Heart right ventricle (tissue), 16 donors: ENCODE measurements around the gene C9orf78. TPM values are rescaled to one million over a fixed set of nuclear protein-coding genes. Genes with fewer than 3 reads are reported as not detected.
A peak's percentile ranks its signal among the peaks of the same experiment; 100 is the strongest.

Source experiments
- ATAC-seq, 8 donors: fragments of 200-7000 bp; cut with Tn5 transposase; one replicate each; pipeline ENCODE4 v1.9.1; 2020; ENCODE audit warnings: mild to moderate bottlenecking in 8 of 8, moderate library complexity in 8 of 8, moderate number of reproducible peaks in 1 of 8
- DNase-seq, 2 donors: peaks; one replicate each; pipeline ENCODE4 v3.0.0-alpha.2; 2020
- H3K27ac ChIP-seq, 10 donors: fragments of 200-600 bp; sonication (generic) in 2 of 10; one replicate each; pipeline versions ENCODE4 v1.5.0 to v1.8.0; 2020 to 2022; ENCODE audit warnings: mild to moderate bottlenecking in 3 of 10
- H3K27me3 ChIP-seq, 7 donors: fragments of 200-600 bp; one replicate each; pipeline ENCODE4 v1.8.0; 2021 to 2022; ENCODE audit warnings: mild to moderate bottlenecking in 2 of 7
- H3K36me3 ChIP-seq, 9 donors: fragments of 200-600 bp; sonication (generic) in 1 of 9; one replicate each; pipeline versions ENCODE4 v1.5.0 to v1.8.0; 2020 to 2022; ENCODE audit warnings: mild to moderate bottlenecking in 2 of 9
- H3K4me1 ChIP-seq, 9 donors: fragments of 200-600 bp; sonication (generic) in 1 of 9; one replicate each; pipeline versions ENCODE4 v1.5.0 to v1.8.0; 2020 to 2022; ENCODE audit warnings: mild to moderate bottlenecking in 4 of 9
- H3K4me3 ChIP-seq, 10 donors: fragments of 200-600 bp; sonication (generic) in 2 of 10; one replicate each; pipeline versions ENCODE4 v1.5.0 to v1.8.0; 2020 to 2022; ENCODE audit warnings: mild to moderate bottlenecking in 7 of 10, moderate library complexity in 2 of 10
- H3K9me3 ChIP-seq, 11 donors: fragments of 200-600 bp in 10 of 11; sonication (generic) in 2 of 11; one replicate each; pipeline versions ENCODE4 v1.5.0 to v1.8.0; 2013 to 2022; ENCODE audit warnings: mild to moderate bottlenecking in 2 of 11, control low read depth in 1 of 11, moderate library complexity in 1 of 11
- WGBS, 2 donors: extraction: QIAGEN DNeasy Blood & Tissue Kit; methylation state at CpG; one replicate each; pipeline ENCODE4 v1.1.7; 2013; ENCODE audit warnings: inconsistent platforms in 1 of 2; 5-methylcytosine and 5-hydroxymethylcytosine counted together
- intact Hi-C, 10 donors: fragments of 100-400 bp; cut with DNase I; formaldehyde crosslinking; loops; one replicate each; pipeline versions ENCODE4 v1.11.1 to v1.14.2; 2022
- microRNA-seq, 2 donors: library from miRNA; unstranded; fragments of <30 nt; microRNA quantifications; one replicate each; pipeline ENCODE4 v1.2.0, GENCODE V29; 2021
- polyA plus RNA-seq, 2 donors: library from polyadenylated mRNA; stranded (reverse); fragments of 200-250 nt; gene quantifications; one replicate each; pipeline ENCODE4 v1.2.3, GENCODE V29; 2013
- total RNA-seq, 10 donors: library from RNA; stranded (reverse); fragmentation: NEBNext Ultra II Directional in 3 of 10; extraction: Animal tissue kit (Norgen Biotek cat#: 25700) in 3 of 10; gene quantifications; one replicate each; pipeline versions ENCODE4 v1.2.1 to v1.2.4, GENCODE V29; 2021 to 2023
- TF ChIP-seq, protein P1 (sequence below), 9 donors: fragments of 200-600 bp; sonication (generic) in 2 of 9; IDR thresholded peaks; one replicate each; pipeline versions ENCODE4 v1.5.0 to v1.8.0; 2021 to 2022; ENCODE audit warnings: antibody characterized with exemption in 9 of 9, mild to moderate bottlenecking in 5 of 9, moderate library complexity in 1 of 9
- donor health status: Arrhythmogenic right ventricular cardiomyopathy.
- donor health status: ischemic (EF 13 %, LVEDD 7.1; RV severe dilation, severe dysfunction).
- donor health status: healthy with polysubstance abuse.
- donor health status: DM: no; HTN: yes; CAD: no.
- donor health status: DM: no; HTN: no; CAD: no.
- donor health status: ischemic (EF 25% LVEDD 6.9; RV normal size, moderate dysfunction).
- donor health status: ischemic (EF 25% LVEDD 5.7; RV mildly dilated, moderate dysfunction).
- donor health status: healthy.
- donor health status: DM: yes; HTN: yes; CAD: no.
- donor health status: Ischemic cardiomyopathy.
- donor health status: ischemic (EF 35%, LVEDD 5.7; RV mildly dilated, moderate dysfunction).
- donor health status: nonischemic (EF 11% LVEDD 7.7; RV severe dilation, severe dysfunction).
- donor health status: DM: yes; HTN: yes; CAD: no.
- donor health status: PGD.
- donor health status: ischemic (EF 29% LVEDD 5.4; RV normal size, mild dysfunction).
- donor health status: nonischemic (EF 23%, LVEDD 6.1; RV moderate dilation, normal function).

C9orf78 gene
- total and polyA plus RNA-seq, 12 donors, result 25.7 to 66.2 (median 30.7) TPM

GRCh38 chr9:129778469-129778868 lies 56.6 kb downstream of the C9orf78 start:
- Histone ChIP-seq H3K36me3 (no peaks in the 10 kb centered on the region), H3K9me3 (no peaks in the 10 kb centered on the region), H3K27me3 (no peaks in the 10 kb centered on the region), H3K4me1 (peaks cover 0 to 49% (median 16%) of the 10 kb centered on the region in 9 donors), H3K4me3 (no peak overlapping the region), H3K27ac (no peak overlapping the region)
- 85 to 91% methylated on average over 3 of the region's 3 CpGs for WGBS, 2 donors
- DNase-seq (no peak), ATAC-seq (no peak)
- intact Hi-C loops, result loop anchor here in 1 of 10 donors (10.0 kb wide), 1 partner anchor 644 kb away; no protein-coding TSS in a partner anchor
- TF ChIP-seq, protein P1, sequence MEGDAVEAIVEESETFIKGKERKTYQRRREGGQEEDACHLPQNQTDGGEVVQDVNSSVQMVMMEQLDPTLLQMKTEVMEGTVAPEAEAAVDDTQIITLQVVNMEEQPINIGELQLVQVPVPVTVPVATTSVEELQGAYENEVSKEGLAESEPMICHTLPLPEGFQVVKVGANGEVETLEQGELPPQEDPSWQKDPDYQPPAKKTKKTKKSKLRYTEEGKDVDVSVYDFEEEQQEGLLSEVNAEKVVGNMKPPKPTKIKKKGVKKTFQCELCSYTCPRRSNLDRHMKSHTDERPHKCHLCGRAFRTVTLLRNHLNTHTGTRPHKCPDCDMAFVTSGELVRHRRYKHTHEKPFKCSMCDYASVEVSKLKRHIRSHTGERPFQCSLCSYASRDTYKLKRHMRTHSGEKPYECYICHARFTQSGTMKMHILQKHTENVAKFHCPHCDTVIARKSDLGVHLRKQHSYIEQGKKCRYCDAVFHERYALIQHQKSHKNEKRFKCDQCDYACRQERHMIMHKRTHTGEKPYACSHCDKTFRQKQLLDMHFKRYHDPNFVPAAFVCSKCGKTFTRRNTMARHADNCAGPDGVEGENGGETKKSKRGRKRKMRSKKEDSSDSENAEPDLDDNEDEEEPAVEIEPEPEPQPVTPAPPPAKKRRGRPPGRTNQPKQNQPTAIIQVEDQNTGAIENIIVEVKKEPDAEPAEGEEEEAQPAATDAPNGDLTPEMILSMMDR (IDR thresholded peaks at IDR 0.05), result no peak

DNA sequence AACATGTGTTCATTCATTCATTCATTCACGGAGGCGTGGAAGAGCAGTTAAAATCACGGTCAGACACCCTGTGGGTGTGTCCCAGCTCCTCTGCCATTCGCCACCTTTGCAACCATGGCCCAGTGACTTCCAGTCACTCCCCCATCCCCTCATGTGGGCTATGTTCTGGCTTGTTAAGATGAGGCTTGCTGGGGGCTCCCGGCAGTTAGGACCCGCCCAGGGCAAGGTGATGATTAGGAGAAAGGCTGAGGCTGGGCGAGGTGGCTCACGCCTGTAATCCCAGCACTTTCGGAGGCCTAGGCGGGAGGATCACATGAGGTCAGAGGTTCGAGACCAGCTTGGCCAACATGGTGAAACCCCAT lies 57.3 kb downstream of the C9orf78 start:
- DNase-seq (no peak), ATAC-seq (no peak)
- TF ChIP-seq, protein P1 (IDR thresholded peaks at IDR 0.05), result no peak
- H3K27ac ChIP-seq, result peak overlapping the region in 9 of 10 donors; percentile 23 to 81 (median 54)
- intact Hi-C loops, result loop anchor here in 1 of 10 donors (10.0 kb wide), 1 partner anchor 643 kb away; no protein-coding TSS in a partner anchor
- H3K36me3 ChIP-seq, result no peaks in the 10 kb centered on the region
- no peaks in the 10 kb centered on the region for H3K9me3 ChIP-seq
- no peaks in the 10 kb centered on the region for H3K27me3 ChIP-seq
- H3K4me3 ChIP-seq, result peak overlapping the region in 1 of 10 donors; percentile 12
- peaks cover 0 to 53% (median 16%) of the 10 kb centered on the region in 9 donors for H3K4me1 ChIP-seq
- WGBS, 2 donors, result 63 to 70% methylated on average over 11 of the region's 11 CpGs

Small RNAs within 50 kb of the gene (microRNA-seq; reads per million reads assigned to microRNA genes)
- 0 to 0.51 reads per million in 2 donors for gene MIR6855

Other genes with a start within 250 kb of the C9orf78 start
- gene C9orf50, start 214.2 kb downstream of the C9orf78 start, total RNA-seq, result not detected
- not detected for gene C9orf50, start 214.2 kb downstream of the C9orf78 start, polyA plus RNA-seq
- gene NTMT1, start 209.1 kb downstream of the C9orf78 start, total RNA-seq, result 10 to 100 TPM; 54.0 to 84.2 (median 61.9) TPM
- gene NTMT1, start 209.1 kb downstream of the C9orf78 start, polyA plus RNA-seq, result 100 to 1,000 TPM in 1 of 2 donors, 10 to 100 TPM in 1; 60.9 to 123 TPM
- gene ASB6, start 193.1 kb downstream of the C9orf78 start, total RNA-seq, result 10 to 100 TPM in 2 of 10 donors, 1 to 10 TPM in 8; 6.2 to 11.8 (median 9.0) TPM
- 10 to 100 TPM in 1 of 2 donors, 1 to 10 TPM in 1; 9.2 to 11.2 TPM for gene ASB6, start 193.1 kb downstream of the C9orf78 start, polyA plus RNA-seq
- gene PRRX2, start 169.6 kb downstream of the C9orf78 start, total RNA-seq, result 1 to 10 TPM in 2 of 10 donors, under 1 TPM in 8; 0.21 to 1.2 (median 0.45) TPM
- gene PRRX2, start 169.6 kb downstream of the C9orf78 start, polyA plus RNA-seq, result 1 to 10 TPM in 1 of 2 donors, under 1 TPM in 1; 0.29 to 3.0 TPM
- 1 to 10 TPM in 5 of 10 donors, under 1 TPM in 5; 0.15 to 3.6 (median 1.1) TPM for gene PTGES, start 82.2 kb downstream of the C9orf78 start, total RNA-seq
- gene PTGES, start 82.2 kb downstream of the C9orf78 start, polyA plus RNA-seq, result 1 to 10 TPM; 2.6 to 5.7 TPM
- gene TOR1B, start 32.1 kb downstream of the C9orf78 start, total RNA-seq, result 10 to 100 TPM in 7 of 10 donors, 1 to 10 TPM in 3; 6.9 to 13.8 (median 11.0) TPM
- 10 to 100 TPM in 1 of 2 donors, 1 to 10 TPM in 1; 6.4 to 11.3 TPM for gene TOR1B, start 32.1 kb downstream of the C9orf78 start, polyA plus RNA-seq
- 10 to 100 TPM; 11.1 to 16.8 (median 13.3) TPM for gene TOR1A, start 11.1 kb downstream of the C9orf78 start, total RNA-seq
- 10 to 100 TPM; 10.9 to 19.8 TPM for gene TOR1A, start 11.1 kb downstream of the C9orf78 start, polyA plus RNA-seq
- 10 to 100 TPM; 10.9 to 16.8 (median 12.5) TPM for gene USP20, start 183 bp upstream of the C9orf78 start, total RNA-seq
- 10 to 100 TPM; 11.0 to 14.7 TPM for gene USP20, start 183 bp upstream of the C9orf78 start, polyA plus RNA-seq
- gene FNBP1, start 207.9 kb upstream of the C9orf78 start, total RNA-seq, result 10 to 100 TPM; 19.1 to 38.4 (median 23.8) TPM
- gene FNBP1, start 207.9 kb upstream of the C9orf78 start, polyA plus RNA-seq, result 10 to 100 TPM in 1 of 2 donors, 1 to 10 TPM in 1; 7.4 to 10.3 TPM
- 10 to 100 TPM; 19.9 to 35.6 (median 24.2) TPM for gene GPR107, start 218.6 kb upstream of the C9orf78 start, total RNA-seq
- 10 to 100 TPM in 1 of 2 donors, 1 to 10 TPM in 1; 6.7 to 12.2 TPM for gene GPR107, start 218.6 kb upstream of the C9orf78 start, polyA plus RNA-seq